ENCODE measurements around the gene ARFRP1. TPM values are rescaled to one million over a fixed set of nuclear protein-coding genes. Genes with fewer than 3 reads are reported as not detected.
A peak's percentile ranks its signal among the peaks of the same experiment; 100 is the strongest.

ARFRP1 gene
- total and polyA plus RNA-seq, 2 of the 13 experiments (the other 11 are each of a cell fraction or from before 2014, with no cell fraction given), result 32.0 to 51.1 TPM

GRCh38 chr20:63707558-63708300, at the start of gene ARFRP1, which contains the start of gene ZGPAT (continued):
- no peak for TF ChIP-seq PLSCR1 (CRISPR knock-in tag; IDR thresholded peaks at IDR 0.05; ENCODE audit: borderline replicate concordance)
- TF ChIP-seq CCDC6 (CRISPR knock-in tag; IDR thresholded peaks at IDR 0.05), result peak; percentile 96
- TF ChIP-seq AKAP8 (CRISPR knock-in tag; IDR thresholded peaks at IDR 0.05), result no peak; the same call in 1 of the 2 replicates
- TF ChIP-seq CREM (IDR thresholded peaks at IDR 0.05), result no peak; the same call in 1 of the 2 replicates
- no peak for TF ChIP-seq CREM (CRISPR knock-in tag; IDR thresholded peaks at IDR 0.05)
- TF ChIP-seq PHF5A (CRISPR knock-in tag; IDR thresholded peaks at IDR 0.05; ENCODE audit: low read depth, unreplicated experiment), result peak; percentile 59
- peak; percentile 75 for TF ChIP-seq MTF1 (CRISPR knock-in tag; IDR thresholded peaks at IDR 0.05)
- TF ChIP-seq USF2 (IDR thresholded peaks at IDR 0.05; ENCODE audit: low read depth, low read length), result no peak
- TF ChIP-seq USF2 (CRISPR knock-in tag; IDR thresholded peaks at IDR 0.05; ENCODE audit: borderline replicate concordance), result no peak; the same call in 1 of the 2 replicates
- TF ChIP-seq ZNF883 (CRISPR knock-in tag; IDR thresholded peaks at IDR 0.05; ENCODE audit: not compliant biosample characterization), result peak; percentile 94
- peak; percentile 85 for TF ChIP-seq ZNF768 (CRISPR knock-in tag; IDR thresholded peaks at IDR 0.05)
- TF ChIP-seq RCOR2 (CRISPR knock-in tag; IDR thresholded peaks at IDR 0.05), result no peak
- no peak for TF ChIP-seq ZNF484 (CRISPR knock-in tag; IDR thresholded peaks at IDR 0.05; ENCODE audit: borderline replicate concordance, low read depth)
- no peak; the same call in 1 of the 2 replicates for TF ChIP-seq ZNF317 (CRISPR knock-in tag; IDR thresholded peaks at IDR 0.05)
- TF ChIP-seq ZNF609 (CRISPR knock-in tag; IDR thresholded peaks at IDR 0.05; ENCODE audit: borderline replicate concordance), result 0 out of 2 replicates have a peak, but pooled peaks have one; percentile 36
- TF ChIP-seq CENPX (CRISPR knock-in tag; IDR thresholded peaks at IDR 0.05), result no peak
- peak; percentile 88; the same call in 1 of the 2 replicates for TF ChIP-seq CHCHD3 (CRISPR knock-in tag; IDR thresholded peaks at IDR 0.05)
- TF ChIP-seq FOSL2 (CRISPR knock-in tag; IDR thresholded peaks at IDR 0.05), result peak; percentile 62
- no peak for TF ChIP-seq ZNF20 (CRISPR knock-in tag; IDR thresholded peaks at IDR 0.05)
- peak; percentile 98 for TF ChIP-seq IRX3 (CRISPR knock-in tag; IDR thresholded peaks at IDR 0.05; ENCODE audit: borderline replicate concordance, low read depth)
- TF ChIP-seq BRCA1 (CRISPR knock-in tag; IDR thresholded peaks at IDR 0.05), result peak; percentile 96
- no peak for TF ChIP-seq ZNF367 (CRISPR knock-in tag; IDR thresholded peaks at IDR 0.05; ENCODE audit: borderline replicate concordance)
- peak; percentile 88 for TF ChIP-seq KMT2B (CRISPR knock-in tag; IDR thresholded peaks at IDR 0.05)
- TF ChIP-seq ZC3H13 (CRISPR knock-in tag; IDR thresholded peaks at IDR 0.05), result peak; percentile 91; the same call in 1 of the 2 replicates
